ENCODE data around the gene ADISSP. TPM values are rescaled to one million over a fixed set of nuclear protein-coding genes. Genes with fewer than 3 reads are reported as not detected.
A peak's percentile ranks its signal among the peaks of the same experiment; 100 is the strongest.

The ADISSP gene
- total and polyA plus RNA-seq, 2 of the 13 experiments (the other 11 are each of a cell fraction or from before 2014, with no cell fraction given) = 38.3 to 90.6 TPM

- TF ChIP-seq, protein P1, sequence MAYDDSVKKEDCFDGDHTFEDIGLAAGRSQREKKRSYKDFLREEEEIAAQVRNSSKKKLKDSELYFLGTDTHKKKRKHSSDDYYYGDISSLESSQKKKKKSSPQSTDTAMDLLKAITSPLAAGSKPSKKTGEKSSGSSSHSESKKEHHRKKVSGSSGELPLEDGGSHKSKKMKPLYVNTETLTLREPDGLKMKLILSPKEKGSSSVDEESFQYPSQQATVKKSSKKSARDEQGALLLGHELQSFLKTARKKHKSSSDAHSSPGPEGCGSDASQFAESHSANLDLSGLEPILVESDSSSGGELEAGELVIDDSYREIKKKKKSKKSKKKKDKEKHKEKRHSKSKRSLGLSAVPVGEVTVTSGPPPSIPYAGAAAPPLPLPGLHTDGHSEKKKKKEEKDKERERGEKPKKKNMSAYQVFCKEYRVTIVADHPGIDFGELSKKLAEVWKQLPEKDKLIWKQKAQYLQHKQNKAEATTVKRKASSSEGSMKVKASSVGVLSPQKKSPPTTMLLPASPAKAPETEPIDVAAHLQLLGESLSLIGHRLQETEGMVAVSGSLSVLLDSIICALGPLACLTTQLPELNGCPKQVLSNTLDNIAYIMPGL (CRISPR knock-in tag; IDR thresholded peaks at IDR 0.05; ENCODE audit: borderline replicate concordance in 1 of 2, low read depth in 1 of 2) = 0 out of 4 replicates have a peak, but pooled peaks of 1 of the 2 experiments have one; percentile 25
- TF ChIP-seq ZNF335 (CRISPR knock-in tag; IDR thresholded peaks at IDR 0.05) (no peak), CEBPB (IDR thresholded peaks at IDR 0.05; ENCODE audit: borderline replicate concordance, low read depth, low read length) (no peak), ZNF24 (IDR thresholded peaks at IDR 0.05) (no peak), ZNF329 (CRISPR knock-in tag; IDR thresholded peaks at IDR 0.05; ENCODE audit: low read depth) (no peak), ZFX (CRISPR knock-in tag; IDR thresholded peaks at IDR 0.05; ENCODE audit: low read depth) (no peak; the same call in 1 of the 2 replicates), ZNF10 (CRISPR knock-in tag; IDR thresholded peaks at IDR 0.05; ENCODE audit: borderline replicate concordance, low read depth) (0 out of 2 replicates have a peak, but pooled peaks have one; percentile 47), NFKBIZ (CRISPR knock-in tag; IDR thresholded peaks at IDR 0.05) (no peak), JDP2 (CRISPR knock-in tag; IDR thresholded peaks at IDR 0.05; ENCODE audit: borderline replicate concordance) (no peak), TAF1 (CRISPR knock-in tag; IDR thresholded peaks at IDR 0.05) (no peak; the same call in 1 of the 2 replicates), ZNF569 (CRISPR knock-in tag; IDR thresholded peaks at IDR 0.05; ENCODE audit: borderline replicate concordance) (no peak), ZNF644 (CRISPR knock-in tag; IDR thresholded peaks at IDR 0.05; ENCODE audit: low read depth) (no peak), ZNF788 (CRISPR knock-in tag; IDR thresholded peaks at IDR 0.05; ENCODE audit: borderline replicate concordance) (no peak), POGZ (CRISPR knock-in tag; IDR thresholded peaks at IDR 0.05) (no peak; the same call in 1 of the 2 replicates), ZNF275 (CRISPR knock-in tag; IDR thresholded peaks at IDR 0.05; ENCODE audit: borderline replicate concordance) (peak; percentile 61; the same call in 1 of the 2 replicates), HNRNPH1 (optimal IDR thresholded peaks at IDR 0.05; ENCODE audit: low read depth, low read length) (no peak), MTF2 (CRISPR knock-in tag; IDR thresholded peaks at IDR 0.05; ENCODE audit: borderline replicate concordance) (peak; percentile 52; the same call in 1 of the 2 replicates), CHCHD3 (CRISPR knock-in tag; IDR thresholded peaks at IDR 0.05) (0 out of 2 replicates have a peak, but pooled peaks have one; percentile 32), USF2 (IDR thresholded peaks at IDR 0.05; ENCODE audit: low read depth, low read length) (no peak), USF2 (CRISPR knock-in tag; IDR thresholded peaks at IDR 0.05; ENCODE audit: borderline replicate concordance) (no peak), MTA3 (CRISPR knock-in tag; IDR thresholded peaks at IDR 0.05) (no peak), ZNF235 (CRISPR knock-in tag; IDR thresholded peaks at IDR 0.05; ENCODE audit: borderline replicate concordance) (0 out of 2 replicates have a peak, but pooled peaks have one; percentile 48), ATF7 (IDR thresholded peaks at IDR 0.05) (no peak), ATF7 (CRISPR knock-in tag; IDR thresholded peaks at IDR 0.05) (no peak; the same call in 1 of the 2 replicates)
These were observed 10.4 kb upstream of the ADISSP start (continued) for GRCh38 chr20:3777716-3778629.

Data from HepG2 (cell line).